Endothelial cell of umbilical vein (primary cell): Measurements from ENCODE around the gene NOSIP.

Source experiments
- CTCF ChIP-seq, 2 donors: IDR thresholded peaks; 1 replicate in 1 of 2; 2 replicates in 1 of 2; pipeline ENCODE4 v1.5.1; 2011; ENCODE audit warnings: low read length in 2 of 2, mild to moderate bottlenecking in 2 of 2, moderate library complexity in 2 of 2, control low read depth in 1 of 2, inconsistent platforms in 1 of 2, low read depth in 1 of 2; ENCODE audit not compliant: insufficient read depth in 1 of 2; ENCODE audit errors: extremely low read depth in 1 of 2
- EZH2 ChIP-seq: IDR thresholded peaks from 2 replicates; pipeline ENCODE4 v1.6.1; 2012; ENCODE audit warnings: borderline replicate concordance, low read depth, mild to moderate bottlenecking, moderate library complexity, low read length, inconsistent platforms; ENCODE audit not compliant: severe bottlenecking
- FOS ChIP-seq: IDR thresholded peaks from 2 replicates; pipeline ENCODE4 v1.6.1; 2011; ENCODE audit warnings: mild to moderate bottlenecking, low read length, moderate library complexity, borderline replicate concordance; ENCODE audit not compliant: insufficient read depth
- MAX ChIP-seq: IDR thresholded peaks from 2 replicates; pipeline ENCODE4 v1.6.1; 2011; ENCODE audit not compliant: insufficient read depth, insufficient read length
- MYC ChIP-seq: IDR thresholded peaks from one replicate; pipeline ENCODE4 v1.6.1; 2011; ENCODE audit warnings: mild to moderate bottlenecking, low read depth, low read length
- POLR2A ChIP-seq: IDR thresholded peaks from 2 replicates; pipeline ENCODE4 v1.6.1; 2012; ENCODE audit warnings: low read depth, mild to moderate bottlenecking, control low read depth, low read length

DNA sequence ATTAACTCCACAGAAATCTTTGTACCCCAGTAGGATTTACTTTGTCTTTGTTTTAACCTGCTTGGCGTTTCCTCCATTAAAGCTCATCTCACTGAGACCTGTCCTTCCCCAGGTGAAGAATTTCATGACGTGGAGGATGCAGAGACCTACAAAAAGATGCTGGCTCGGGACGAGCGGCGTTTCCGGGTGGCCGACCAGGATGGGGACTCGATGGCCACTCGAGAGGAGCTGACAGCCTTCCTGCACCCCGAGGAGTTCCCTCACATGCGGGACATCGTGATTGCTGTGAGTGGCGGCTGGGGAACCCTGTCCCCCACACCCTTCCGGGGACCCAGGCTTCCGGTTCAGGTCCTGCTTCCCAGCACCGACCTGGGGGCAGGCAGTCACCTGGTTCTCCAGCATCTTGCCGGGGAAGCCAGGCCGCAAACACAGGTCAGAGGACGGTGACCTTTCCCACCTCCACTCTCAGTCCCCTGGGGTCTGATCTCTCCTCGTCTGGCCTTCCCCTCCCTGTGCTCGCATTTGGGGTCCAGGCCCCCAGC is 43.4 kb downstream of the NOSIP start:
- TF ChIP-seq CTCF (IDR thresholded peaks at IDR 0.05; ENCODE audit: extremely low read depth in 1 of 2, insufficient read depth in 1 of 2, low read depth in 1 of 2, low read length in 2 of 2) (no peak), FOS (no peak), MAX (no peak), POLR2A (no peak), MYC (no peak), EZH2 (no peak)
